HG02759 (cell line): ENCODE measurements around the gene EHMT1.
"Not testable (repeated sequence)": the region's sequence is repeated elsewhere in the genome, so short reads cannot be mapped to it uniquely, and the experiment has no call there.

ENCODE experiments used
- ATAC-seq: cut with Tn5 transposase; IDR thresholded peaks from one replicate; pipeline ENCODE4 v1.9.1; 2021; ENCODE audit warnings: mild to moderate bottlenecking, moderate library complexity; ENCODE audit not compliant: unreplicated experiment

Gene EHMT1

GRCh38 chr9:137715866-137716693 is 97.3 kb downstream of the EHMT1 start:
- ATAC-seq: not testable (repeated sequence)

- ATAC-seq: no peak
These were observed 98.0 kb downstream of the EHMT1 start for GRCh38 chr9:137716694-137717287.

- no peak for ATAC-seq
These were observed 99.0 kb downstream of the EHMT1 start for GRCh38 chr9:137717776-137718327.

GRCh38 chr9:137719194-137719593 is 100.4 kb downstream of the EHMT1 start:
- ATAC-seq: no peak

- ATAC-seq: no peak
These were observed 101.8 kb downstream of the EHMT1 start for GRCh38 chr9:137720571-137721110.

- no peak for ATAC-seq
These were observed 102.7 kb downstream of the EHMT1 start for GRCh38 chr9:137721479-137721878.

GRCh38 chr9:137721899-137722298 is 103.1 kb downstream of the EHMT1 start:
- ATAC-seq: no peak

- ATAC-seq: no peak
These were observed 103.7 kb downstream of the EHMT1 start for GRCh38 chr9:137722481-137722880.

GRCh38 chr9:137723356-137723755 is 104.6 kb downstream of the EHMT1 start:
- ATAC-seq: not testable (repeated sequence)

- no peak for ATAC-seq
These were observed 105.1 kb downstream of the EHMT1 start for GRCh38 chr9:137723783-137724445.

GRCh38 chr9:137724818-137725240 is 106.0 kb downstream of the EHMT1 start:
- ATAC-seq: no peak

GRCh38 chr9:137725598-137725997 is 106.8 kb downstream of the EHMT1 start:
- no peak for ATAC-seq

- ATAC-seq: peak; percentile 77
These were observed 107.5 kb downstream of the EHMT1 start for GRCh38 chr9:137726336-137726735.

- ATAC-seq: no peak
These were observed 108.0 kb downstream of the EHMT1 start for GRCh38 chr9:137726764-137727163.

- no peak for ATAC-seq
These were observed 108.9 kb downstream of the EHMT1 start for GRCh38 chr9:137727716-137728115.

GRCh38 chr9:137728444-137729311 is 109.9 kb downstream of the EHMT1 start:
- no peak for ATAC-seq

- ATAC-seq: no peak
These were observed 112.6 kb downstream of the EHMT1 start for GRCh38 chr9:137731216-137731946.

GRCh38 chr9:137731947-137732813 is 113.4 kb downstream of the EHMT1 start:
- ATAC-seq: no peak

GRCh38 chr9:137733429-137733828 is 114.6 kb downstream of the EHMT1 start:
- ATAC-seq: no peak
